ENCODE data around the gene ATXN7L1.
"Not testable (repeated sequence)": the region's sequence is repeated elsewhere in the genome, so short reads cannot be mapped to it uniquely, and the experiment has no call there.

The ATXN7L1 gene

GRCh38 chr7:105887569-105888189, 11.3 kb upstream of the ATXN7L1 start:
- DNase-seq (ENCODE audit: insufficient read length) (no peak), FAIRE-seq (no peak)

GRCh38 chr7:105886776-105887175, 10.4 kb upstream of the ATXN7L1 start:
- no peak for TF ChIP-seq POLR2AphosphoS5 (IDR thresholded peaks at IDR 0.05; ENCODE audit: low read depth, low read length)
- no peak for TF ChIP-seq POLR2A (IDR thresholded peaks at IDR 0.05; ENCODE audit: low read depth, low read length)
- no peak for TF ChIP-seq TAF1 (IDR thresholded peaks at IDR 0.05; ENCODE audit: borderline replicate concordance, low read depth, low read length)
- DNase-seq (ENCODE audit: insufficient read length) = no peak
- no peak for FAIRE-seq

More at GRCh38 chr7:105887569-105888189, 11.3 kb upstream of the ATXN7L1 start:
- TF ChIP-seq TAF1 (IDR thresholded peaks at IDR 0.05; ENCODE audit: borderline replicate concordance, low read depth, low read length) (no peak), POLR2A (IDR thresholded peaks at IDR 0.05; ENCODE audit: low read depth, low read length) (no peak)

GRCh38 chr7:105885387-105886111, 9.2 kb upstream of the ATXN7L1 start:
- FAIRE-seq = no peak
- DNase-seq (ENCODE audit: insufficient read length) = no peak
- TF ChIP-seq POLR2AphosphoS5 (IDR thresholded peaks at IDR 0.05; ENCODE audit: low read depth, low read length) (no peak), POLR2A (IDR thresholded peaks at IDR 0.05; ENCODE audit: low read depth, low read length) (no peak), TAF1 (IDR thresholded peaks at IDR 0.05; ENCODE audit: borderline replicate concordance, low read depth, low read length) (no peak)

GRCh38 chr7:105883179-105883578, 6.8 kb upstream of the ATXN7L1 start:
- DNase-seq (ENCODE audit: insufficient read length); FAIRE-seq: not testable (repeated sequence)

DNA sequence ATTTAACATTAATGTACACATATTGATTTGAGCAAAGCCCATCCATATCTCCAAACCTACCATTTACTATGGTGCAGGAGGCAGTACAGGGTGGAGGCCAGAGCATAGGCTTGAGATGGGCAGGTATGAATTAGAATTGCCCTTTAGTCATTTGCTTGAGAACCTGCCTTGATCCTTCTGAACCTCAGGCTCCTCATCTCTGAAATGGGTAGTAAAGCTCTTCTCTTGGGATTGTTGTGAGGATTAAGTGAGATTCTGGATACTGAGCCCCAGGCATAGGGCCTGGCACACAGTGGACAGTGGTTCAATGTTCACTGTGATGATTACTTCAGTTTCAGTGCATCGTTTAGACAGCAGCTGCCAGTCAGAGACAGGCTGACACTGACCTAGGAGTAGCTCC, 5.0 kb upstream of the ATXN7L1 start:
- DNase-seq (ENCODE audit: insufficient read length) (no peak), FAIRE-seq (no peak)
- TF ChIP-seq POLR2AphosphoS5 (IDR thresholded peaks at IDR 0.05; ENCODE audit: low read depth, low read length) = no peak
- no peak for TF ChIP-seq TAF1 (IDR thresholded peaks at IDR 0.05; ENCODE audit: borderline replicate concordance, low read depth, low read length)
- no peak for TF ChIP-seq POLR2A (IDR thresholded peaks at IDR 0.05; ENCODE audit: low read depth, low read length)

- DNase-seq (ENCODE audit: insufficient read length) (no peak), FAIRE-seq (no peak)
- TF ChIP-seq TAF1 (IDR thresholded peaks at IDR 0.05; ENCODE audit: borderline replicate concordance, low read depth, low read length) (no peak), POLR2AphosphoS5 (IDR thresholded peaks at IDR 0.05; ENCODE audit: low read depth, low read length) (no peak), POLR2A (IDR thresholded peaks at IDR 0.05; ENCODE audit: low read depth, low read length) (no peak)
Measured at GRCh38 chr7:105880571-105881330, 4.4 kb upstream of the ATXN7L1 start.

DNA sequence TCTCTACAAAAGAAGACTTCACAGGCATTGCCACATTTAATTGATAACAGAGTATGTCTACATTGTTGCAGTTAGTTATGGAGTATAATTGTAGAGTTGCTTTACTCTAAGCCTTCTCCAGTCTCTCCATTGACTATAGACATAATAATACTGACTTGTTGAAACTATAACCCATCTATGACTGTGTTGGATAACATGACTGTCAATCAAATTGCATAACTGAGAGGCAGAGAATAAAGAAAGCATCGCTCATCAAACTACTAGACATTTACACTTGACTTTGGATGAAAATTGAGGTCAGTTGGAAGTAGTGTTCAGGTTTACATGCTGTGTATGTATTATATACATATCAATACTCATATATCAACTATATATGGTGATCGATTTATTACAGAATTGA, 3.4 kb upstream of the ATXN7L1 start:
- DNase-seq (ENCODE audit: insufficient read length) = no peak
- TF ChIP-seq POLR2AphosphoS5 (IDR thresholded peaks at IDR 0.05; ENCODE audit: low read depth, low read length) (no peak), POLR2A (IDR thresholded peaks at IDR 0.05; ENCODE audit: low read depth, low read length) (no peak), TAF1 (IDR thresholded peaks at IDR 0.05; ENCODE audit: borderline replicate concordance, low read depth, low read length) (no peak)
- no peak for FAIRE-seq

GRCh38 chr7:105878746-105879605, 2.6 kb upstream of the ATXN7L1 start:
- DNase-seq (ENCODE audit: insufficient read length) = no peak
- TF ChIP-seq TAF1 (IDR thresholded peaks at IDR 0.05; ENCODE audit: borderline replicate concordance, low read depth, low read length) (no peak), POLR2A (IDR thresholded peaks at IDR 0.05; ENCODE audit: low read depth, low read length) (no peak), POLR2AphosphoS5 (IDR thresholded peaks at IDR 0.05; ENCODE audit: low read depth, low read length) (no peak)
- no peak for FAIRE-seq

DNA sequence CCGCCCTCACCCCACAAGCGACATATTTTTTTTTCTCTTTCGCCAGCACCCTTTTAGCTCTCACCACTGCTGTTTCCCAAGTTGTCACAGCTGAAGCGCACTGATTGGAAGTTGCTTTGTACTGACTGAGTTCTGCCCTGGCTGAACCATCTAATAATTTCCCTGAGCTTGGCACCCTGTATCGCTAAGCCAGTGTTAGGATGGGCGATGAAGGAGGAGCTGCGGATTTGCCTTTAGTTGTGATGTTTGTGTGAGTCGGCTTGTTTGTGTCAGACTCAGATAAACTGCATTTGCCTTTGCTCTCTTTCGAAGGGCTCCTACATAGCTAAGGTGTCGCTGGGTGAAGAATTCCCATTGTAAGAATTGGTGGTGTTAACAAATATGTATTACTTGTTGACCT, 1.3 kb upstream of the ATXN7L1 start:
- FAIRE-seq = no peak
- DNase-seq (ENCODE audit: insufficient read length) = no peak
- TF ChIP-seq POLR2A (IDR thresholded peaks at IDR 0.05; ENCODE audit: low read depth, low read length) (no peak), TAF1 (IDR thresholded peaks at IDR 0.05; ENCODE audit: borderline replicate concordance, low read depth, low read length) (no peak), POLR2AphosphoS5 (IDR thresholded peaks at IDR 0.05; ENCODE audit: low read depth, low read length) (no peak)

DNA sequence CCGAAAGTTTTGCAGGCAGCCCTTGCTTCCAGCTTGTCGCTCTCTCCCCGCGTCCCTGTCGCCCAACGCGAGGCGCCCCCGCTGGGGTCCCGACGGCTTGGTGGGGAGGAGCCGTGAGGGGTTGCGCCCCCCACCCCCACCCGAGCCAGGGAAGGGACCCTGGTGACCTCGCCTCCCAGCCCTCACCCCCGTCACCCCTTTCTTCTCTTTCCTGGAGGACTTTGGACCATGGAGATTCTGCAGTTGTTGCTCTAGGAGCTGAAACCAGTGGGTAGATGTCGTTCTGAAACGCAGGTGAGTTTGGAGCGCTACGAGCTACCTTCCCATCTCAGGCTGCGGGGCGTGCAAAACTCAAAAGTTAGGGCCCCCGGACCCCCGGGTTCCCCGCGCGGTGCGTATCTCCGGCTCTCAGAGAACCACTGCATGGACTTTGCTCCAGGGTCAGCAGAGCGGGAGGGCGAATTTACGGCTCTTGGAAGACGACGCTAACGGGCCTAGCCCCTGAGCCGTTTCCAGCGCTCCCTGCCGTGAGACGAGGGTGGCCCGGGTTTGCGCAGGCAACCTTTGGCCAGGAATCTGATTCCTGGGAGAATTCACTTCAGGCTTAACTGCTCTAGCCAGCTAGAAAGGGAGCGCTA, 684 bp upstream of the ATXN7L1 start:
- DNase-seq (ENCODE audit: insufficient read length) (no peak), FAIRE-seq (no peak)
- TF ChIP-seq TAF1 (IDR thresholded peaks at IDR 0.05; ENCODE audit: borderline replicate concordance, low read depth, low read length) (no peak), POLR2AphosphoS5 (IDR thresholded peaks at IDR 0.05; ENCODE audit: low read depth, low read length) (no peak), POLR2A (IDR thresholded peaks at IDR 0.05; ENCODE audit: low read depth, low read length) (no peak)

GRCh38 chr7:105875505-105875904, 894 bp downstream of the ATXN7L1 start:
- FAIRE-seq (no peak), DNase-seq (ENCODE audit: insufficient read length) (no peak)
- TF ChIP-seq TAF1 (IDR thresholded peaks at IDR 0.05; ENCODE audit: borderline replicate concordance, low read depth, low read length) = no peak
